DMS153 treated with DMSO at 0.1 percent for 48 hours (cell line): ENCODE data around the gene SIGLEC11.
"Not testable (repeated sequence)": the region's sequence is repeated elsewhere in the genome, so short reads cannot be mapped to it uniquely, and the experiment has no call there.

Experiments used
- DNase-seq: peaks from one replicate; lab custom pipeline; 2025; ENCODE audit not compliant: unreplicated experiment; lab: John Stamatoyannopoulos, UW

The SIGLEC11 gene

DNA sequence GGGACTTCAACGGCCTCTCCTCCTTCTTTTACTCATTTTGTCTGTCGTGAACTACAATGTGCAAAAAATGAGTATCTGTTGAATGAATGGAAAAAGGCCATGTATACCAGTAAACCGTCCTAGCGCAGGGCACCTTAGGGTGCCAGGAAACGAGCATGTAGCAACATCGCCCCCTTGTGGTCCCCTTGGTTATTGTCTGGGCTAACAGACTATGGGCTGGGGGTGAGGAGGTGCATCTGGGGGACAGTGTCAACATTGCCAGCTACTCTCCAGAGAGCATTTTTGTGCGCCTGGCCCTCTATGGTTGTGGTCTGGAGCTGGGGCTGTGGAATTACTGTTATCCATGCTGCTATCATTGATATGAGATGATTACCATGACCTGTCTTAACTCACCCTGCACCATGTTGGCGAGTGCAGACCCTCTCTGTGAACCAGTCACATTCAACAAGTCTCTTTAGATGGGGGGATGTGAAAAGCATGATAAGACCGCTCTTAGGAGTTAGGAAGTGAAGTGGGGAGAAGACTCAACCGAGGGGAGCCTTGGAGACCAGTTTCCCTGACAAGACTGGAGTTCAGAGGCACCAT, 22.8 kb upstream of the SIGLEC11 start:
- no peak for DNase-seq

DNA sequence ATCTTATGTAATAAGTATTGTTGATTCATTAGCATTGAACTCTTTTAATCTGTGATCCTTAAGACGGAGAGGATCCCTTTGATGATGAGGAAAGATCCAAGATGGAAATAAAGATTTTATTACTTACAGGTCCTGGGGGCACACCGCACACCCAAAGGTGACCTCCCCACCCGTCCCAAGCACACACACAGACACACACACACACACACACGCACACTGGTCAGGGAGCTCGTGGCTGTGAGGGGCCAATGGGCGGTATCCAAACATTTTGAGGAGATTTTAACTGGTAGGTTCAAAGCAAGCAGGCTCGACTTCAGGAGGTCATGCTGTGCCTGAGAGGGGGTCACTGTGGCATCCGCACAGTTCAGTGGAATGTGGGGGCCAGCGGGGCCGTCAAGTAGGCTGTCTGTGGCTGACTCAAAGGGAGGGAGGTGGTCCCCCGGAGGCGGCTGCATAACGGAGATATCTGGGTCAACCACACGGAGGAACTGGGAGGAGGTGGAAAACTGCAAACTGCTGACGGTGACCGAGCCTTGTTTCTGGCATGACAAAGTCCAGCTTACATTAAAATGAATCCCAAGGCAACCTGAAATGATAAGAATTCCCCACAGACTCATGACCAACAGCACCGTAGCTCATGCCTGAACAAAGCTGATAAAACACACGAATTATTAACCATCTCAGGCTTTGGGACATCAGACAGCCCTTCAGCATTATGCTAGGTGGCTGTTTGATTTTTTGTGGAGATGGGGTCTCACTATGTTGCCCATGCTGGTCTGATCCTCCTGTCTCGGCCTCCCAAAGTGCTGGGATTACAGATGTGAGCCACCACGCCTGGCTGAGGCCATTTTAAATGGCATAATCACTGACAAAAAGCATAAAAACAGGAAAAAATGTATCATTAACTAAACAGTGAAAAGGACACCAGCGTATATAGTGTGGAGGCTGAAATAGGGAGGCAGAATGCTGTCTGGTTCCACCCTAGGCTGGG, 20.9 kb upstream of the SIGLEC11 start:
- DNase-seq: no peak

DNA sequence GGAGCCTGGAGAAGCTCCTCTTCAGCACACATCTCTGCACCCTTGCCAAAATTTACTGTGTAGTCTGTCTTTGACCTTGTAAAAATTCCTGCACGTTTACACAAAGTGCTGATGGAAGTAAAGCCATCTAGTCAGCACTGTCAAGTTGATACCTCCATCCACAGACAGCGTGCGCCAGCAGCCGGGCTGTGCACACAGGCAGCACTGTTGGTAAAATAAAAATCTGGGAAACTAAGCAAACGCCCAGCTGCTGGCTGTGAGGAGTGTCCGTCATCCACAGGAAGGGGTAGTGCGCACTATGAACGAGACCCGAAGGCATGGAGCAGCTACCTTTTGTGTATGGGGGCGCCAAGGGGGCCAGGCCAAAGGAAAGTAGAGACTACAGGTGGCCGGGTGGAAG, 17.4 kb upstream of the SIGLEC11 start:
- DNase-seq: no peak

DNA sequence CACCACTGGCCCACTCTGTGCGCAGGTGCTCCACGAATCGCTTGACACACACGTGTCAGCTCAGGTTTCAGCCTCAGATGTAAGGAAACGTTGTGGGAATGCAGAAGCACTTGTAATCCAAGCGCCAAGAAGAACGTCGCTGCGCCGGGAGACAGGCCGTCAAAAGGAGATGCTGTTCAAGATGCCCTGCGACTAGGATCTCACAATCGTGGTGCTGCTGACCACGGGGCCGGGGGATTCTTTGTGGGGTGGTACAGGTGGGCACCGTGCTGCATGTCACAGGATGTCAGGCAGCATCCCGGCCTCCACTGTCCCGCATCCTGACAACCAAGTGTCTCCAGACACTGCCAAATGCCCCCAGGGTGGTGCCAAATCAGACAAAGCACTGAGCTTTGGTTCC, 16.9 kb upstream of the SIGLEC11 start:
- DNase-seq: no peak

GRCh38 chr19:49977076-49977475, 16.1 kb upstream of the SIGLEC11 start:
- DNase-seq: no peak

DNA sequence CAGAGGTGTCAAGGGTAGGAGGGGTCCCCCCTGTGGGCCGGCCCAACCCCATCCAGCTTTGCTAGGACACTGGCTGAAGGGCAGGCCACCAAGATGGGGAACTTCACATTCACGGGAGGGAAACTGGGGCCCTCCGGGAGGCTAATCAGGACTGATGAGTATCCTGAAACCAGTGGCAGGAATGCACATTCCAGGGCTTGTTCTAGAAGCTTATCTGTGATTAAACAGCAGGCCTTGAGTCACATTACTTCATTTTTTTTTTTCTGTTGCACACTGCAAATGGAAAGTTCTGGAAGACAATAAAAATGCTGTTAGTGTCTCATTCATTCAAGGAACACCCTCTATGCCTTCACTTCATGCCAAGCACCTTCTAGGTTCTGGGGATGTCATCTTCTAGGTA, 15.5 kb upstream of the SIGLEC11 start:
- DNase-seq: no peak

DNA sequence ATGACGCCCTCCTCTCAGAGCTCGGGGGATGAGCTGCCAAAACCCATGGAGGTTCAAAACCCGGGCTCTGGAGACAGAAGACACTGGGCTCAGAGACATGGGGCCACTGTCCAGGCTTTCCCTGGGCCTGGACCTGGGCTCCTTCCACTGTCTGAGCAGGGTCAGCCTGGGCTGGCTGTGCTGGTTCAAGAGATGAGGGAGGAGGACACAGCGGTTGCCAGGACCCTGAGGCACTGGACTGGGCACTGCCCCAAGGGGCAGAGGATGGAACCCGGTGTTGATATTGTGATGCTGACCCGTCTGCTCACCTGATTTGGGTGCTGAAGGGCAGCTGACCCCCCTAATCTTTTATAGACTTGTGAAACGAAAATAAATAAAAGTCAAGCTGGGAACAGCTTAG, 14.1 kb upstream of the SIGLEC11 start:
- no peak for DNase-seq

DNA sequence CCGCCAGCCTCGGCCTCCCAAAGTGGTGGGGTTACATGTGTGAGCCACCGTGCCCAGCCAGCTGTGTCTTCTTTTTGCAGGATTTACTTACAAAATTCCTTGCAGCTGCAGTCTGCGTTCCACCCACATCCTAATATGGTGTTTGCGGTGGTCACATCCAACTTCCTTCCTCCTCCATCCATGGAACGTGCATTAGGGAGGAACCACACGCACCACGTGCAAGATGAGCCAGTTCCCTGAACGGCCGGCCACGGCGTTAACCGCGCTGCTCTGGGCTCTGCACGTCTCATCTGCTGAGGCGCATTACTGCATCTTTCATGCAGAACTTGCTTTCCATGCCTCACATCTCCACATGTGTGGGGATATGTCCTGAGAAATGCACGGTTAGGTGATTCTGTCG, 13.0 kb upstream of the SIGLEC11 start:
- DNase-seq: no peak

DNA sequence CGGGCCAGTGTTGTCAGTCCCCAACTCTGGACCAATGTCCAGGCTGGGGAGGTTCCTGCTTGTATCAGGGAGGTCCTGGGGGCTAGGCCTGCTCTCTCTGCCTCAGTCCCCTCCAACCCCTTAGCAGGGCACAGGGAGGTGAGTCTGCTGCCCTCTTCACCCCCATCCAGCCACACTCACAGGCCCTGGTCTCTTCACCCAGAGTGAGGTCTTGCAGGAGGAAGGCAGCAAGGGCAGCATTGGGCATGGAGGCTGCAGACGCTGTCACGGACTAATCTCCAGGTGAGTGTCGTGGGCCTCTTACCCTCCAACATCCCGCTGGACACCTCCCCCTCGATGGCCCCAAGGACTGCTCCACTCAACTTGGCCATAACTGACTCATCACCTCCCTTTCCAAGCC, 11.9 kb upstream of the SIGLEC11 start:
- DNase-seq: no peak

DNA sequence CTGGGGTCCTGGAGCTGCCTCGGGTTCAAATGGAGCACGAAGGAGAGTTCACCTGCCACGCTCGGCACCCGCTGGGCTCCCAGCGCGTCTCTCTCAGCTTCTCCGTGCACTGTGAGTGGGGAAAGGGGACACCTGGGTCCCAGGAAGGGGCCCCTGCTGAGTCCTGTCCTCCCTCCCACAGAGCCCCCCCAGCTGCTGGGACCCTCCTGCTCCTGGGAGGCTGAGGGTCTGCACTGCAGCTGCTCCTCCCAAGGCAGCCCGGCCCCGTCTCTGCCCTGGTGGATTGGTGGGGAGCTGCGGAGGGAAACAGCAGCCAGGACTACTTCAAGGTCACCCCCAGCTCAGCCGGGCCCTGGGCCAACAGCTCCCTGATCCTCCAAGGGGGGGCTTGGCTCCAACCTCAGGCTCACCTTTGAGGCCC, 11.0 kb upstream of the SIGLEC11 start:
- DNase-seq: no peak

- DNase-seq: not testable (repeated sequence)
Observed at GRCh38 chr19:49969355-49969754, 8.4 kb upstream of the SIGLEC11 start.

DNA sequence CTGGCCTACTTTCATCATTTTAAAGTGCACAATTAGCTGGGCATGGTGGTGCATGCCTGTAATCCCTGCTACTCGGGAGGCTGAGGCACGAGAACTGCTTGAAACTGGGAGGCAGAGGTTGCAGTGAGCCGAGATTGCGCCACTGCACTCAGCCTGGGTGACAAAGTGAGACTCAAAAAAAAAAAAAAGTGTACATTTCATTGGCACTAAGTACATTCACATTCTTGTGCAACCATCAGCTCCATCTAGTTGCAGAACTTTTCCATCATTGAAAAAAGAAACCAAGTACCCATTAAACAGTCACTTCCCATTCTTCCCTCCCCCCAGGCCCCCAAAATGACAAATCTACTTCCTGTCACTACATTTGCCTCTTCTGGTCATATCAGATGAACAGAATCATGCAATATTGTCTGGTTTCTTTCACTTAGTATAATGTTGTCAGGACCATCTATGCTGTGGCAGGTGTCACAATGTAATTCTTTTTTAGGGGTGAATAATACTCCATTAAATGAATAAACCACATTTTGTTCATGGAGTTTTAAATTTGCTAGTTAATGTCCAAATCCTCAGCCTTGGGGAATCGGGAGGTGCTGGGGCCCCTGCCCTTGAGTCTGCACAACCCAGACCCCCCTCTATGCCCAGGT, 7.4 kb upstream of the SIGLEC11 start:
- no peak for DNase-seq

GRCh38 chr19:49959892-49960291, 1.1 kb downstream of the SIGLEC11 start:
- DNase-seq: not testable (repeated sequence)

GRCh38 chr19:49958596-49958995, 2.4 kb downstream of the SIGLEC11 start:
- DNase-seq: not testable (repeated sequence)

DNA sequence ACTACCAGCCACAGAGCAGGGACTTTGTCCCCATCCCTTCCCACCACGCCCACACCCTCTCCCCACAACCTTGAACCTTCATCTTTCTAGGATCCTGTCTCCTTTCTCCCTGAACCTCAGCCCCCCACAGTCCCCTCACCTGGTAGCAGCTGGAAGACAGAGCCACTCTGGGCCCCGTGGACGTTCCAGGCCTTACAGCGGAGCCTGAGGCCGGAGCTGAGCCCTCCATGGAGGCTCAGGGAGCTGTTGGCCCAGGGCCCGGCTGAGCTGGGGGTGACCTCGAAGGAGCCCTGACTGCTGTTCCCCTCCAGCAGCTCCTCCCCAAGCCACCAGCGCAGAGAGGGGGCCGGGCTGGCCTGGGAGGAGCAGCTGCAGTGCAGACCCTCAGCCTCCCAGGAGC, 2.8 kb downstream of the SIGLEC11 start:
- DNase-seq: not testable (repeated sequence)

DNA sequence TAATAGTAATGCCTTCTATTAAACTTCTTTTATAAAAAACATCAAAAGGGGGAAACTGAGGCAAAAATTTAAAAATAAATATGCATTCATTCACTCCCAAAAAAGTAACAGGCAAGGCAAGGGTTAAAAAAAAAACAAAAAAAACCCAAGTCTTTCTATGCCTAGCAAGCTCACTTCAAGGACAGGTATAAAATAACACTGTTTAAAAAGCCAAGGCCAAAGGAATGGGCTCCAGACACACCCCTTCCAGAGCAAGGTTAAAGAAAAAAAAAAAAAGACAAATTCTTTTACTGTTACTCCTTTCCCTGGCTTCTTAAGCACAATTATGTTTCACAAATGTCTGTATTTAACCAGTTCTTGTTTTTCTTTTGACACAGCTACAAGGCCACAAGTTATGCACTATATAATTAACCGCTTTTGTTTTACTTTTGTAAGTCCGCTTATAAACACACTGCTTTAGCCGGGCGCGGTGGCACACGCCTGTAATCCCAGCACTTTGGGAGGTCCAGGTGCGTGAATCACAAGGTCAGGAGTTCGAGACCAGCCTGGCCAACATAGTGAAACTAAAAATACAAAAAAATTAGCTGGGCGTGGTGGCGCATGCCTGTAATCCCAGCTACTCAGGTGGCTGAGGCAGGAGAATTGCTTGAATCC, 3.6 kb downstream of the SIGLEC11 start:
- no peak for DNase-seq

DNA sequence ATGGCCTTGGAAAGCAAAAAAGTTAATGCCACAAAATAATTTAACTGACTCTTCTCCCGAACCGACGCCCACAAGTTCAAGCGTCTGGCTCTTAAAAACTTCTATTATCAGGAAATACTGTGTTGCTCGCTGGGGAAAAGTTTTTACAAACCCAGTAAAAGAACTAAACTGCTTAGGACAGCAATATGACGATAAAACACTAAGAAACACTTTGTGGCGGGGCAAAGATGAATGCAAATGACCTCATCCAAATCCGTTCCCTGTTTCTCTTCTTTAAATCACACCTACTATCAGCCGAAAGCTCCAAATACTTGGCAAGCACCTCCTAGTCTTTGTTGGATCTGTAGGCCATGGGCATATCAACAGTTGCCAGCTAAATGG, 4.9 kb downstream of the SIGLEC11 start:
- DNase-seq: no peak

GRCh38 chr19:49954933-49955332, 6.0 kb downstream of the SIGLEC11 start:
- no peak for DNase-seq

GRCh38 chr19:49954092-49954829, 6.7 kb downstream of the SIGLEC11 start:
- no peak for DNase-seq

- no peak for DNase-seq
Observed at GRCh38 chr19:49953416-49953815, 7.6 kb downstream of the SIGLEC11 start.

DNA sequence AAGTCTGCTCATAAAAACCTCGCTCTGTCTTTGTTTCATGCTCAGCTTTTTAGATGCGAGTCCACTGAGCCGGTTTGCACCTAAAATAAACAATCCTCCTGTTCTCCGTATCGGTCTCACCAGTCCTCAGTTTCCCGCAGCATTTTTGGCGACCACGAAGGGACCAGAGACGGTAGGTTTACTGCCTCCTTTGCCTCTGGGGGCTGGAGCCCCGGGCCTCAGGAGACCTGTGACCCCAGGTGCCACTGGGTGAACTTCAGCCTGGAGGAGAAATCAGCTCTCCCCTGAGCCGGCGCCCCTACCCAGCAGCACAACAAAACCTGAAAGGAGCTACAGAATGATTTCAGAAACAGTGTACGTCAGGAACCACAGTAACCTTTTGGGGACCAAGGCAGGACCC, 8.1 kb downstream of the SIGLEC11 start:
- DNase-seq: no peak
